ENCODE results near the gene GANC. TPM values are rescaled to one million over a fixed set of nuclear protein-coding genes. Genes with fewer than 3 reads are reported as not detected.
"Not testable (repeated sequence)": the region's sequence is repeated elsewhere in the genome, so short reads cannot be mapped to it uniquely, and the experiment has no call there.

GANC gene
- 6.6 and 7.2 TPM in 2 replicates for polyA plus RNA-seq (2013)

DNA sequence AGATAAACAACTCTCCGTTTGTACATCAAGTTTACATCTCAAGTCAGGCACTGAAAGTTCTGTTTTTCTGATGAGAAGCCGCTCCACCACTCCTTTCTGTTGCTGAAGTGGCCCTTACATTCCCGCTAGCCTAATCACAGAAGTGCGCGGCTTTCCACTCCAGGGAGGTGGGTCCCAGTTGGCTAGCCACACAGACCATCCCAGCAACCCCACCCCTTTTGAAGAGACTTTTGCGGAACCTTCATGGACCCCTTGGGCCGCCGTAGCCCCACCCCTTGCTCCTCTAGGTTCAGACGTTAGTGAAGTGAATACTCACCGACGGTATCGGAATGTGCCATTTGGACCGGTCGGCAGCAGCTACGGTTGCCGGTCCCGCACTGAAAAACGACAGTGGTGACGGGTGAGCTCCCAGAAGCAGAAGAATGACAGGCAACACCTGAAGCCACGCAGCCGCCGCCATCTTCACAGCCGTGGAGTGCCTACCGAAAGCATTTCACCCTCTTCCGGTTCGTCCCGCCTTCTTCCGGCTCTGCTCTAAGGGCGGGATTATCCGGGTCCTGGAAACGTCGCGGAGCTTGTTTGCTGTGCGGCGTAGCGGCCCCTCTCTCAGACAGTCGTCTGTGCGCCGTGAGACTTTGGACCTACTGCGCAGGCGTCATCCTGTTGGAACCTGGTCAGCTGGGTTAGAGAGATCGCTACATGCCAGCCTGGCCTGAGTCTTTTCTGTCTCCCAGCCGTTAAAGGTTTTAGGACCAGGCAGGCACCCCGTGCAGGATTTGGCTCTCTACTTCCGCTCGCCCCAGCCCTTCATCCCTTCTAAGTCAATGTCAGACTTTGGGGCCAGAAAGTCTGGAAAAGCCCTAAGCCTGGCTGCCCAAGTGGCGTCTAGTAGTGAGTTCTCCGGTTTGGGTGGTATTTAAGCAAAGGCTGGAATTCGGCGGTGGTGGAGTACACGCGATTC, at the start of gene GANC, which contains the start of gene TMEM87A:
Gene GANC, plus strand, starts transcription at position 263 of the 961 bp plus-strand sequence. CDS start 1,281 bp downstream, outside the sequence.
Gene TMEM87A, minus strand, starts transcription at position 495 of the 961 bp plus-strand sequence. Its CDS starts 35 bp downstream, at position 460.
- Histone ChIP-seq H2AK5ac (ENCODE audit: low read length) (peak within 1 kb of the TSS; percentile 81), H4K91ac (ENCODE audit: low read depth, low read length) (peak within 1 kb of the TSS; percentile 98), H2AFZ (ENCODE audit: insufficient read depth, low read length, poor library complexity) (peak within 1 kb of the TSS; percentile 93), H3K27me3 (ENCODE audit: insufficient read depth, low read length) (no peaks in the 10 kb centered on the region), H3K36me3 (ENCODE audit: control insufficient read depth in 1 of 2, insufficient read depth in 2 of 2, low read length in 2 of 2) (peaks cover 2% of the 10 kb centered on the region in 2 experiments), H3K4me3 (ENCODE audit: low read depth, low read length) (peak within 1 kb of the TSS; percentile 94), H3K9ac (ENCODE audit: low read length) (peak within 1 kb of the TSS; percentile 96), H3K9me3 (ENCODE audit: insufficient read depth, low read depth, low read length) (no peaks in the 10 kb centered on the region), H3K14ac (ENCODE audit: low read length) (peak within 1 kb of the TSS; percentile 93), H3K27ac (ENCODE audit: low read depth, low read length) (peak within 1 kb of the TSS; percentile 96), H3K23ac (ENCODE audit: low read length) (no peak within 1 kb of the TSS), H3K4me2 (ENCODE audit: low read length) (peak within 1 kb of the TSS; percentile 82), H3K18ac (ENCODE audit: low read length) (peak within 1 kb of the TSS; percentile 99), H4K8ac (ENCODE audit: low read depth, low read length) (peak within 1 kb of the TSS; percentile 99), H3K4me1 (ENCODE audit: control insufficient read depth in 1 of 2, insufficient read depth in 2 of 2, low read length in 2 of 2) (peaks cover 4 to 8% of the 10 kb centered on the region in 2 experiments), H2BK5ac (ENCODE audit: low read depth, low read length, poor library complexity) (peak within 1 kb of the TSS; percentile 98), H3K4ac (ENCODE audit: low read depth, low read length) (peak within 1 kb of the TSS; percentile 95), H3K79me2 (ENCODE audit: control insufficient read depth, insufficient read depth, low read length, poor library complexity) (peaks cover 12% of the 10 kb centered on the region), H4K12ac (ENCODE audit: low read depth, low read length) (peak within 1 kb of the TSS; percentile 100), H2BK12ac (ENCODE audit: low read length) (peak within 1 kb of the TSS; percentile 36), H3K79me1 (ENCODE audit: low read length) (peaks cover 10% of the 10 kb centered on the region), H2BK120ac (ENCODE audit: insufficient read depth, low read length, poor library complexity) (peak within 1 kb of the TSS; percentile 90)
- no CpG with 5 or more reads among the region's 52 CpGs for WGBS (ENCODE audit: extremely low coverage, insufficient coverage, insufficient read length)
- DNase-seq = peak; percentile 100

DNA sequence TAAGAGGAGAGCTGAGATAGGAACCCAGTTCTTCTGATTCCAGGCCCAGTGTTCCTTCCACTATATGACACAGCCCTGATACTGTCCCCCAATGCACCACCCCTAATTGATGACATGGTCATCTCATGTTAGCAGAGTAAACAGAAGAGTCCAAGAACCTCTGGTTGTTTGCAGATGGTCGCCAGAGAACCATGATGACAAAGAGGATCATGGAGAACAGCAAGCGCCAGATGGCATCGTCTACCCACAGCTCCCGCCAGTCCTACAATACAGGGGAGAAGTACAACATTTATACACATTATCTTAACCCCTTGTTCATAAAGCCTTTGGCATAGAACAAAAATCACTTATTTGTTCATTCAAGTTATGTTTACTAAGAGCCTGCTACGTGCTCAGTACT, 46.4 kb upstream of the GANC start:
- H4K12ac ChIP-seq (ENCODE audit: low read depth, low read length) = no peak overlapping the region
- no peaks in the 10 kb centered on the region for H3K27me3 ChIP-seq (ENCODE audit: insufficient read depth, low read length)
- H3K14ac ChIP-seq (ENCODE audit: low read length) = no peak overlapping the region
- no peak overlapping the region for H4K91ac ChIP-seq (ENCODE audit: low read depth, low read length)
- DNase-seq = no peak
- H2BK5ac ChIP-seq (ENCODE audit: low read depth, low read length, poor library complexity) = no peak overlapping the region
- no peaks in the 10 kb centered on the region for H3K4me1 ChIP-seq (ENCODE audit: control insufficient read depth in 1 of 2, insufficient read depth in 2 of 2, low read length in 2 of 2)
- H3K27ac ChIP-seq (ENCODE audit: low read depth, low read length) = no peak overlapping the region
- H4K8ac ChIP-seq (ENCODE audit: low read depth, low read length) = no peak overlapping the region
- no peak overlapping the region for H3K23ac ChIP-seq (ENCODE audit: low read length)
- H3K4me3 ChIP-seq (ENCODE audit: low read depth, low read length) = no peak overlapping the region
- H2AK5ac ChIP-seq (ENCODE audit: low read length) = no peak overlapping the region
- H3K4ac ChIP-seq (ENCODE audit: low read depth, low read length) = no peak overlapping the region
- no peaks in the 10 kb centered on the region for H3K79me2 ChIP-seq (ENCODE audit: control insufficient read depth, insufficient read depth, low read length, poor library complexity)
- H3K18ac ChIP-seq (ENCODE audit: low read length) = no peak overlapping the region
- no peak overlapping the region for H2BK12ac ChIP-seq (ENCODE audit: low read length)
- peaks cover 21 to 25% of the 10 kb centered on the region in 2 experiments for H3K36me3 ChIP-seq (ENCODE audit: control insufficient read depth in 1 of 2, insufficient read depth in 2 of 2, low read length in 2 of 2)
- no peak overlapping the region for H3K4me2 ChIP-seq (ENCODE audit: low read length)
- no peak overlapping the region for H3K9ac ChIP-seq (ENCODE audit: low read length)
- no peaks in the 10 kb centered on the region for H3K9me3 ChIP-seq (ENCODE audit: insufficient read depth, low read depth, low read length)
- no CpG with 5 or more reads among the region's 5 CpGs for WGBS (ENCODE audit: extremely low coverage, insufficient coverage, insufficient read length)
- H2AFZ ChIP-seq (ENCODE audit: insufficient read depth, low read length, poor library complexity) = no peak overlapping the region
- no peaks in the 10 kb centered on the region for H3K79me1 ChIP-seq (ENCODE audit: low read length)
- no peak overlapping the region for H2BK120ac ChIP-seq (ENCODE audit: insufficient read depth, low read length, poor library complexity)

GRCh38 chr15:42228036-42228435, 45.0 kb upstream of the GANC start:
- no peak overlapping the region for H3K18ac ChIP-seq (ENCODE audit: low read length)
- H3K4me2 ChIP-seq (ENCODE audit: low read length) = no peak overlapping the region
- no peaks in the 10 kb centered on the region for H3K27me3 ChIP-seq (ENCODE audit: insufficient read depth, low read length)
- H3K4me1 ChIP-seq (ENCODE audit: control insufficient read depth in 1 of 2, insufficient read depth in 2 of 2, low read length in 2 of 2) = no peaks in the 10 kb centered on the region
- H2BK120ac ChIP-seq (ENCODE audit: insufficient read depth, low read length, poor library complexity) = no peak overlapping the region
- no CpG with 5 or more reads among the region's 1 CpG for WGBS (ENCODE audit: extremely low coverage, insufficient coverage, insufficient read length)
- no peak overlapping the region for H3K27ac ChIP-seq (ENCODE audit: low read depth, low read length)
- H2BK5ac ChIP-seq (ENCODE audit: low read depth, low read length, poor library complexity) = no peak overlapping the region
- no peak overlapping the region for H3K4ac ChIP-seq (ENCODE audit: low read depth, low read length)
- no peak overlapping the region for H3K14ac ChIP-seq (ENCODE audit: low read length)
- no peaks in the 10 kb centered on the region for H3K79me1 ChIP-seq (ENCODE audit: low read length)
- no peaks in the 10 kb centered on the region for H3K9me3 ChIP-seq (ENCODE audit: insufficient read depth, low read depth, low read length)
- no peak overlapping the region for H4K12ac ChIP-seq (ENCODE audit: low read depth, low read length)
- no peak overlapping the region for H2BK12ac ChIP-seq (ENCODE audit: low read length)
- H3K9ac ChIP-seq (ENCODE audit: low read length) = no peak overlapping the region
- H3K4me3 ChIP-seq (ENCODE audit: low read depth, low read length) = no peak overlapping the region
- no peaks in the 10 kb centered on the region for H3K79me2 ChIP-seq (ENCODE audit: control insufficient read depth, insufficient read depth, low read length, poor library complexity)
- H2AK5ac ChIP-seq (ENCODE audit: low read length) = no peak overlapping the region
- H4K91ac ChIP-seq (ENCODE audit: low read depth, low read length) = no peak overlapping the region
- no peak overlapping the region for H2AFZ ChIP-seq (ENCODE audit: insufficient read depth, low read length, poor library complexity)
- no peak overlapping the region for H4K8ac ChIP-seq (ENCODE audit: low read depth, low read length)
- no peak for DNase-seq
- peaks cover 21 to 22% of the 10 kb centered on the region in 2 experiments for H3K36me3 ChIP-seq (ENCODE audit: control insufficient read depth in 1 of 2, insufficient read depth in 2 of 2, low read length in 2 of 2)
- no peak overlapping the region for H3K23ac ChIP-seq (ENCODE audit: low read length)

- not testable (repeated sequence) for H3K18ac ChIP-seq (ENCODE audit: low read length); H3K9me3 ChIP-seq (ENCODE audit: insufficient read depth, low read depth, low read length); H3K4me2 ChIP-seq (ENCODE audit: low read length); H3K4me3 ChIP-seq (ENCODE audit: low read depth, low read length); H2BK5ac ChIP-seq (ENCODE audit: low read depth, low read length, poor library complexity); H4K91ac ChIP-seq (ENCODE audit: low read depth, low read length); H2AK5ac ChIP-seq (ENCODE audit: low read length); H3K27me3 ChIP-seq (ENCODE audit: insufficient read depth, low read length); H2BK120ac ChIP-seq (ENCODE audit: insufficient read depth, low read length, poor library complexity); H3K9ac ChIP-seq (ENCODE audit: low read length); H3K14ac ChIP-seq (ENCODE audit: low read length); H3K4me1 ChIP-seq (ENCODE audit: control insufficient read depth in 1 of 2, insufficient read depth in 2 of 2, low read length in 2 of 2); H3K23ac ChIP-seq (ENCODE audit: low read length); H2AFZ ChIP-seq (ENCODE audit: insufficient read depth, low read length, poor library complexity); H3K4ac ChIP-seq (ENCODE audit: low read depth, low read length); H2BK12ac ChIP-seq (ENCODE audit: low read length); H3K79me2 ChIP-seq (ENCODE audit: control insufficient read depth, insufficient read depth, low read length, poor library complexity); H4K8ac ChIP-seq (ENCODE audit: low read depth, low read length); H4K12ac ChIP-seq (ENCODE audit: low read depth, low read length); H3K27ac ChIP-seq (ENCODE audit: low read depth, low read length); H3K79me1 ChIP-seq (ENCODE audit: low read length)
- peaks cover 20 to 23% of the 10 kb centered on the region in 2 experiments for H3K36me3 ChIP-seq (ENCODE audit: control insufficient read depth in 1 of 2, insufficient read depth in 2 of 2, low read length in 2 of 2)
- no CpG with 5 or more reads among the region's 5 CpGs for WGBS (ENCODE audit: extremely low coverage, insufficient coverage, insufficient read length)
- peak; percentile 59 to 71 for DNase-seq
Measured at GRCh38 chr15:42228981-42229380, 44.0 kb upstream of the GANC start.

Data from trophoblast cell (in vitro differentiated cells and primary cell).